HepG2 (cell line): Measurements from ENCODE around the gene AFG1L. TPM values are rescaled to one million over a fixed set of nuclear protein-coding genes. Genes with fewer than 3 reads are reported as not detected.

Experiments
- CREM ChIP-seq, 2 experiments: sonication (generic) in 1 of 2; formaldehyde crosslinking in 1 of 2; IDR thresholded peaks; 2 replicates each; pipeline versions ENCODE4 v1.4.0 to v1.6.1; 2016 to 2020; ENCODE audit warnings: antibody characterized with exemption in 1 of 2, mild to moderate bottlenecking in 1 of 2, missing genetic modification reagents in 1 of 2
- RARG ChIP-seq: sonication (generic); formaldehyde crosslinking; IDR thresholded peaks from 2 replicates; pipeline ENCODE4 v1.4.0; 2020; ENCODE audit warnings: low read depth, mild to moderate bottlenecking, missing genetic modification reagents
- REXO4 ChIP-seq: sonication (generic); formaldehyde crosslinking; IDR thresholded peaks from 2 replicates; pipeline ENCODE4 v1.8.0; 2022; ENCODE audit warnings: missing genetic modification reagents, mild to moderate bottlenecking, borderline replicate concordance
- ZFX ChIP-seq: sonication (generic); formaldehyde crosslinking; IDR thresholded peaks from 2 replicates; pipeline ENCODE4 v1.4.0; 2020; ENCODE audit warnings: mild to moderate bottlenecking, low read depth, missing genetic modification reagents, moderate library complexity
- ZNF276 ChIP-seq: sonication (generic); formaldehyde crosslinking; IDR thresholded peaks from 2 replicates; pipeline ENCODE4 v1.4.0; 2020; ENCODE audit warnings: mild to moderate bottlenecking, low read depth, missing genetic modification reagents
- ZNF407 ChIP-seq: sonication (generic); formaldehyde crosslinking; IDR thresholded peaks from one replicate; pipeline ENCODE4 v1.5.1; 2020; ENCODE audit warnings: mild to moderate bottlenecking, missing genetic modification reagents; ENCODE audit errors: not compliant biosample characterization
- ZSCAN9 ChIP-seq: IDR thresholded peaks from 2 replicates; pipeline ENCODE4 v1.6.1; 2016; ENCODE audit warnings: borderline replicate concordance
- polyA plus RNA-seq, 8 experiments: library from polyadenylated mRNA; depleted of rRNA in 3 of 8; stranded (reverse) in 7 of 8; unstranded in 1 of 8; fragments of >200 nt; fragmentation: Illumina TruSeq in 4 of 8; extraction: Trizol in 4 of 8; gene quantifications; 2 replicates each; pipeline versions ENCODE4 v1.2.1 to v1.2.3, GENCODE V29; 2011 to 2016; ENCODE audit warnings: low read depth in 4 of 8, missing spikeins in 1 of 8, mixed read lengths in 1 of 8; ENCODE audit not compliant: insufficient read depth in 1 of 8
- total RNA-seq, 5 experiments: library from RNA; depleted of rRNA; stranded (reverse); fragments of >200 nt; fragmentation: Illumina TruSeq; extraction: Trizol; gene quantifications; 2 replicates each; pipeline ENCODE4 v1.2.3, GENCODE V29; 2016; ENCODE audit warnings: low read depth in 1 of 5
- TF ChIP-seq, protein P1 (sequence below): sonication (generic); formaldehyde crosslinking; IDR thresholded peaks from 2 replicates; pipeline ENCODE4 v1.4.0; 2020; ENCODE audit warnings: missing genetic modification reagents, mild to moderate bottlenecking, borderline replicate concordance
- TF ChIP-seq, protein P2 (sequence below): sonication (generic); formaldehyde crosslinking; IDR thresholded peaks from 2 replicates; pipeline ENCODE4 v1.5.0; 2020; ENCODE audit warnings: mild to moderate bottlenecking, missing genetic modification reagents

The AFG1L gene
- total and polyA plus RNA-seq, 2 of the 13 experiments (the other 11 are each of a cell fraction or from before 2014, with no cell fraction given) = 3.1 to 14.0 TPM

- TF ChIP-seq, protein P1, sequence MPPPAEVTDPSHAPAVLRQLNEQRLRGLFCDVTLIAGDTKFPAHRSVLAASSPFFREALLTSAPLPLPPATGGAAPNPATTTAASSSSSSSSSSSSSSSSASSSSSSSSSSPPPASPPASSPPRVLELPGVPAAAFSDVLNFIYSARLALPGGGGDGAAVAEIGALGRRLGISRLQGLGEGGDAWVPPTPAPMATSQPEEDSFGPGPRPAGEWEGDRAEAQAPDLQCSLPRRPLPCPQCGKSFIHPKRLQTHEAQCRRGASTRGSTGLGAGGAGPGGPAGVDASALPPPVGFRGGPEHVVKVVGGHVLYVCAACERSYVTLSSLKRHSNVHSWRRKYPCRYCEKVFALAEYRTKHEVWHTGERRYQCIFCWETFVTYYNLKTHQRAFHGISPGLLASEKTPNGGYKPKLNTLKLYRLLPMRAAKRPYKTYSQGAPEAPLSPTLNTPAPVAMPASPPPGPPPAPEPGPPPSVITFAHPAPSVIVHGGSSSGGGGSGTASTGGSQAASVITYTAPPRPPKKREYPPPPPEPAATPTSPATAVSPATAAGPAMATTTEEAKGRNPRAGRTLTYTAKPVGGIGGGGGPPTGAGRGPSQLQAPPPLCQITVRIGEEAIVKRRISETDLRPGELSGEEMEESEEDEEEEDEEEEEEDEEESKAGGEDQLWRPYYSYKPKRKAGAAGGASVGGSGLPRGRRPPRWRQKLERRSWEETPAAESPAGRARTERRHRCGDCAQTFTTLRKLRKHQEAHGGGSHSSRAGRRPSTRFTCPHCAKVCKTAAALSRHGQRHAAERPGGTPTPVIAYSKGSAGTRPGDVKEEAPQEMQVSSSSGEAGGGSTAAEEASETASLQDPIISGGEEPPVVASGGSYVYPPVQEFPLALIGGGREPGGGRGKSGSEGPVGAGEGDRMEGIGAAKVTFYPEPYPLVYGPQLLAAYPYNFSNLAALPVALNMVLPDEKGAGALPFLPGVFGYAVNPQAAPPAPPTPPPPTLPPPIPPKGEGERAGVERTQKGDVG = no peak
- no peak for TF ChIP-seq REXO4
- TF ChIP-seq ZSCAN9 (CRISPR knock-in tag) = no peak
- TF ChIP-seq ZNF276 (CRISPR knock-in tag) = no peak
- no peak for TF ChIP-seq ZNF407
- TF ChIP-seq ZFX = peak; percentile 41
- no peak for TF ChIP-seq CREM (IDR thresholded peaks at IDR 0.05)
- no peak for TF ChIP-seq CREM (CRISPR knock-in tag; IDR thresholded peaks at IDR 0.05)
- TF ChIP-seq RARG (CRISPR knock-in tag) = no peak
- TF ChIP-seq, protein P2, sequence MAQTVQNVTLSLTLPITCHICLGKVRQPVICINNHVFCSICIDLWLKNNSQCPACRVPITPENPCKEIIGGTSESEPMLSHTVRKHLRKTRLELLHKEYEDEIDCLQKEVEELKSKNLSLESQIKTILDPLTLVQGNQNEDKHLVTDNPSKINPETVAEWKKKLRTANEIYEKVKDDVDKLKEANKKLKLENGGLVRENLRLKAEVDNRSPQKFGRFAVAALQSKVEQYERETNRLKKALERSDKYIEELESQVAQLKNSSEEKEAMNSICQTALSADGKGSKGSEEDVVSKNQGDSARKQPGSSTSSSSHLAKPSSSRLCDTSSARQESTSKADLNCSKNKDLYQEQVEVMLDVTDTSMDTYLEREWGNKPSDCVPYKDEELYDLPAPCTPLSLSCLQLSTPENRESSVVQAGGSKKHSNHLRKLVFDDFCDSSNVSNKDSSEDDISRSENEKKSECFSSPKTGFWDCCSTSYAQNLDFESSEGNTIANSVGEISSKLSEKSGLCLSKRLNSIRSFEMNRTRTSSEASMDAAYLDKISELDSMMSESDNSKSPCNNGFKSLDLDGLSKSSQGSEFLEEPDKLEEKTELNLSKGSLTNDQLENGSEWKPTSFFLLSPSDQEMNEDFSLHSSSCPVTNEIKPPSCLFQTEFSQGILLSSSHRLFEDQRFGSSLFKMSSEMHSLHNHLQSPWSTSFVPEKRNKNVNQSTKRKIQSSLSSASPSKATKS (CRISPR knock-in tag) = no peak
Measured at GRCh38 chr6:108557494-108558371, 262.9 kb downstream of the AFG1L start (continued).
